SH-SY5Y (cell line): ENCODE measurements around the gene RNF5.

Source experiments
- GATA2 ChIP-seq: IDR thresholded peaks from 2 replicates; pipeline ENCODE4 v1.6.1; 2011; ENCODE audit warnings: mild to moderate bottlenecking, low read depth, low read length
- GATA3 ChIP-seq: IDR thresholded peaks from 2 replicates; pipeline ENCODE4 v1.6.1; 2011; ENCODE audit warnings: low read depth, mild to moderate bottlenecking, low read length, moderate library complexity

DNA sequence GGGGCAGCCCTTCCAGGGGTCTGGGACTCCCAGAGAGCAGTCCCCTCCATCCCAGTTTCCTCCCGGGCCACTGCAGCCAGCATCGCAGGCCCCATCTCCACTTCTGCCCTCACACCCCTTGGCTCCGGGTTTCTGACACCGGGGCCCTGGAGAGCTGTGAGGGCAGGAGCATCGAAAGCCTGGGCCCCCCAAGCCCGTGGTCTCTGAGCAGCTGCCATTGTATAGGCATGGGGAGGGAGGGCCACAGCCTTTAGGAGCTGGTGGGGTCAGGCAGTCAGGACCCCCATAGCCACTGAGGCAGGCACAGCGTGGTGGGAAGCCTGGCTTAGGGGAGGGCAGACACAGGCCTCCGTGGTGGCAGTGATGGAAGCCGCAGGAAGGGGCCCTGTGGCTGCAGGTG lies 24.0 kb downstream of the RNF5 start:
- TF ChIP-seq GATA2 (no peak), GATA3 (no peak)
